Measurements from ENCODE around the gene TGFB3. TPM values are rescaled to one million over a fixed set of nuclear protein-coding genes. Genes with fewer than 3 reads are reported as not detected.

Gene TGFB3
- total RNA-seq, 1 experiment from 2014 or later = 1.6 TPM

DNA sequence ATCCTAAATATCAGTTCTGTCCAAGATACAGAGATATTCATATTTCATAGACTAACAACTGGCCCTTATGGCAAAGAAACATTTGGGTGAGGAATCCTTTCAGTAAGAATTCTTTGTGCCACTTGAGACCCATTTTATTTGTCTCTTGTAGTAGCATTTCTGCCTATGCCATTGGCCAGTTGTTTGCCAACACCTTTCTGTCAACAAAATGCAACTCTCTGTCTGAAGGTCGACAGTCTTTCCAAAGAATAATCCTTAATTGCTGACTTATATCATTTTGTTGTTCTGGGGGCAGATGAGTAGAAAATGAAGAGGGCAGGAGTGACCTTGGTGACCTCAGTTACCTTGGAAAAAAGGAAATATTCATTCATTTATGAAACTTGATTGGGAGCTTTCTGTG is 14.7 kb upstream of the TGFB3 start:
- intact Hi-C loops (cut with micrococcal nuclease) = no loop called here
- no peak overlapping the region for H3K9ac ChIP-seq (ENCODE audit: low read length)
- no peaks in the 10 kb centered on the region for H3K27me3 ChIP-seq (ENCODE audit: insufficient read depth, low read length)
- no peaks in the 10 kb centered on the region for H3K4me1 ChIP-seq (ENCODE audit: control insufficient read depth in 1 of 2, insufficient read depth in 2 of 2, low read length in 2 of 2)
- ATAC-seq (no peak), DNase-seq (ENCODE audit: low read depth, low spot score) (no peak)
- no peaks in the 10 kb centered on the region for H3K79me2 ChIP-seq (ENCODE audit: insufficient read depth, low read length)
- no peak overlapping the region for H3K27ac ChIP-seq (ENCODE audit: low read depth, low read length)
- no peaks in the 10 kb centered on the region for H4K20me1 ChIP-seq (ENCODE audit: insufficient read depth)
- ChIA-PET RAD21 (ENCODE audit: low non-redundant PET in 1 of 2, low total read pairs in 2 of 2, uncharacterized antibody in 2 of 2, unreplicated experiment in 2 of 2) (no interaction called here), POLR2A (no interaction called here), CTCF (no interaction called here)
- no peaks in the 10 kb centered on the region for H3K9me3 ChIP-seq (ENCODE audit: control insufficient read depth in 1 of 2, insufficient read depth in 1 of 2, low read depth in 1 of 2, low read length in 2 of 2)
- H3K4me2 ChIP-seq (ENCODE audit: low read length) = no peak overlapping the region
- no peaks in the 10 kb centered on the region for H3K9me2 ChIP-seq (ENCODE audit: insufficient read depth)
- H3K36me3 ChIP-seq (ENCODE audit: control insufficient read depth in 1 of 2, insufficient read depth in 2 of 2, low read length in 2 of 2) = peaks cover 9 to 25% of the 10 kb centered on the region in 2 experiments; a peak in 3 of 4 replicates
- no TSS peak for BruUV-seq (replicated peaks)
- TF ChIP-seq, protein P1, sequence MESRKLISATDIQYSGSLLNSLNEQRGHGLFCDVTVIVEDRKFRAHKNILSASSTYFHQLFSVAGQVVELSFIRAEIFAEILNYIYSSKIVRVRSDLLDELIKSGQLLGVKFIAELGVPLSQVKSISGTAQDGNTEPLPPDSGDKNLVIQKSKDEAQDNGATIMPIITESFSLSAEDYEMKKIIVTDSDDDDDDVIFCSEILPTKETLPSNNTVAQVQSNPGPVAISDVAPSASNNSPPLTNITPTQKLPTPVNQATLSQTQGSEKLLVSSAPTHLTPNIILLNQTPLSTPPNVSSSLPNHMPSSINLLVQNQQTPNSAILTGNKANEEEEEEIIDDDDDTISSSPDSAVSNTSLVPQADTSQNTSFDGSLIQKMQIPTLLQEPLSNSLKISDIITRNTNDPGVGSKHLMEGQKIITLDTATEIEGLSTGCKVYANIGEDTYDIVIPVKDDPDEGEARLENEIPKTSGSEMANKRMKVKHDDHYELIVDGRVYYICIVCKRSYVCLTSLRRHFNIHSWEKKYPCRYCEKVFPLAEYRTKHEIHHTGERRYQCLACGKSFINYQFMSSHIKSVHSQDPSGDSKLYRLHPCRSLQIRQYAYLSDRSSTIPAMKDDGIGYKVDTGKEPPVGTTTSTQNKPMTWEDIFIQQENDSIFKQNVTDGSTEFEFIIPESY (IDR thresholded peaks at IDR 0.05; ENCODE audit: extremely low read depth, insufficient replicate concordance, low read length) = no peak
- TF ChIP-seq EZH2phosphoT487 (IDR thresholded peaks at IDR 0.05; ENCODE audit: borderline replicate concordance) = no peak
- TF ChIP-seq POLR2AphosphoS5 (IDR thresholded peaks at IDR 0.05; ENCODE audit: low read depth, low read length) = no peak
- TF ChIP-seq SIN3A (IDR thresholded peaks at IDR 0.05; ENCODE audit: low read depth) = no peak
- no peak for TF ChIP-seq SRF (IDR thresholded peaks at IDR 0.05; ENCODE audit: low read depth)
- no peak for TF ChIP-seq POLR2A (IDR thresholded peaks at IDR 0.05; ENCODE audit: borderline replicate concordance, extremely low read depth, insufficient read depth, insufficient read length)
- no peak for TF ChIP-seq JUND (IDR thresholded peaks at IDR 0.05)
- no peak for TF ChIP-seq ZNF274 (IDR thresholded peaks at IDR 0.05; ENCODE audit: low read depth, low read length)
- TF ChIP-seq ELF1 (IDR thresholded peaks at IDR 0.05; ENCODE audit: borderline replicate concordance, low read depth) = no peak
- TF ChIP-seq, protein P2, sequence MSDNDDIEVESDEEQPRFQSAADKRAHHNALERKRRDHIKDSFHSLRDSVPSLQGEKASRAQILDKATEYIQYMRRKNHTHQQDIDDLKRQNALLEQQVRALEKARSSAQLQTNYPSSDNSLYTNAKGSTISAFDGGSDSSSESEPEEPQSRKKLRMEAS (IDR thresholded peaks at IDR 0.05) = no peak
- no peak overlapping the region for H3K4me3 ChIP-seq (replicated peaks in 1 of 2; ENCODE audit: low read depth in 1 of 2, low read length in 2 of 2)
- no peak overlapping the region for H2AFZ ChIP-seq (ENCODE audit: low read depth, low read length, poor library complexity, severe bottlenecking)
